SJCRH30 (cell line): ENCODE data around the gene ZNF292. TPM values are rescaled to one million over a fixed set of nuclear protein-coding genes. Genes with fewer than 3 reads are reported as not detected.
"Not testable (repeated sequence)": the region's sequence is repeated elsewhere in the genome, so short reads cannot be mapped to it uniquely, and the experiment has no call there.

Experiments used
- DNase-seq, 2 experiments: peaks; one replicate each; pipeline ENCODE4 v3.0.0-alpha.2; 2015 to 2020
- H3K27ac ChIP-seq: fragments of 250-450 bp; sonication (Bioruptor Pico); 2 replicates; pipeline ENCODE4 v1.5.1; 2020; ENCODE audit warnings: mild to moderate bottlenecking, moderate library complexity
- H3K27me3 ChIP-seq: fragments of 250-450 bp; sonication (Bioruptor Pico); 2 replicates; pipeline ENCODE4 v1.5.1; 2020; ENCODE audit warnings: mild to moderate bottlenecking, moderate library complexity
- H3K36me3 ChIP-seq: fragments of 250-450 bp; sonication (Bioruptor Pico); 2 replicates; pipeline ENCODE4 v1.5.1; 2020; ENCODE audit warnings: mild to moderate bottlenecking, moderate library complexity
- H3K4me1 ChIP-seq: fragments of 250-450 bp; sonication (Bioruptor Pico); 2 replicates; pipeline ENCODE4 v1.5.1; 2020; ENCODE audit warnings: mild to moderate bottlenecking, moderate library complexity
- H3K4me3 ChIP-seq: fragments of 250-450 bp; sonication (Bioruptor Pico); 2 replicates; pipeline ENCODE4 v1.5.1; 2020; ENCODE audit warnings: mild to moderate bottlenecking, moderate library complexity
- H3K9me3 ChIP-seq: fragments of 250-450 bp; sonication (Bioruptor Pico); replicated peaks from 2 replicates; pipeline ENCODE4 v1.5.1; 2020; ENCODE audit warnings: mild to moderate bottlenecking, moderate library complexity
- total RNA-seq: library from RNA; depleted of rRNA; stranded (reverse); fragments of >200 nt; shearing (Covaris generic); gene quantifications from 2 replicates; pipeline ENCODE4 v1.2.3, GENCODE V29; 2014

Gene ZNF292
- total RNA-seq, 1 experiment from 2014 or later, result 29.3 TPM

DNA sequence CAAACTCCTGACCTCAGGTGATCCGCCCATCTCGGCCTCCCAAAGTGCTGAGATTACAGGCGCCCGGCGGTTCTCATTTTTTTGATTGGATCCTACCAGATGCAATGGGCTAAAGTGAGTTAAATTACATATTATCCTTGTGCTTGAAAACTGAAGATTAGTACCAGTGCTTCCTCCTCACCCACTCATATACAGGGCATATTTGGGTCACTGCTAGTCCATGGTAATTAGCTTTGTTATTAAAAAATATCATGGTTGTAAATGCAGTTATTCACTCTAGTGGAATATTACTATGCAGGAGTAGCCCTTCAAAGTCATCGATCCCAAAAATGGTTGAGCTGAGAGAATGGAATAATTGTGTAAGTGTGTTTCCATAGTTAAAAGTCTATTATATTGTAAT, 26.5 kb downstream of the ZNF292 start:
- 0 out of 2 replicates have a peak, but pooled peaks cover 4% of the 10 kb centered on the region for H3K4me1 ChIP-seq
- H3K27me3 ChIP-seq, result no peaks in the 10 kb centered on the region
- H3K4me3 ChIP-seq, result no peak overlapping the region
- no peaks in the 10 kb centered on the region for H3K9me3 ChIP-seq
- H3K27ac ChIP-seq, result no peak overlapping the region
- H3K36me3 ChIP-seq, result peaks cover 10% of the 10 kb centered on the region; the same call in 1 of the 2 replicates
- DNase-seq, result no peak

GRCh38 chr6:87182321-87182720, 27.0 kb downstream of the ZNF292 start:
- Histone ChIP-seq H3K4me1 (0 out of 2 replicates have a peak, but pooled peaks cover 4% of the 10 kb centered on the region), H3K9me3 (no peaks in the 10 kb centered on the region), H3K27me3 (no peaks in the 10 kb centered on the region), H3K27ac (no peak overlapping the region), H3K4me3 (no peak overlapping the region), H3K36me3 (peaks cover 8% of the 10 kb centered on the region; the same call in 1 of the 2 replicates)
- no peak for DNase-seq

DNA sequence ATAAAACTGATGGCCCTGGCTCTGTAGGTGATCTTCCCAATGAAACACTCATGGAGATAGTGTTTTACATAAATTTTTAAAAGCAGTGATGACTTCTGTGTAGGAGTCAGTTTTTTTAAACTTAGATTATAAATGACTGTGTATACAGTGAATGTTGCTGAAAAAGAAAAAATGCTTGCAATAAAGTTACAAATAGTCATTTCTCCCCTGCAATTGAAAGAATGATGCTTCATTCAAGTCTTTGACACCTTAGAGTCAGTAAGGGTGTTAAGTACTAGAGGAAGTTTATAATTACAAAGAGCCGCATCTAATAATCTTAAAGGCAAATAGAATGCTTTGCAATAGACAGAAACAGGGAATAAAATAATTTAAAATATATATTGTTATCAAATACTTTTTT, 27.6 kb downstream of the ZNF292 start:
- Histone ChIP-seq H3K36me3 (peaks cover 2% of the 10 kb centered on the region; the same call in 1 of the 2 replicates), H3K27ac (no peak overlapping the region), H3K4me1 (0 out of 2 replicates have a peak, but pooled peaks cover 4% of the 10 kb centered on the region), H3K9me3 (no peaks in the 10 kb centered on the region), H3K4me3 (no peak overlapping the region), H3K27me3 (no peaks in the 10 kb centered on the region)
- no peak for DNase-seq

- H3K27ac ChIP-seq, result no peak overlapping the region
- no peaks in the 10 kb centered on the region for H3K27me3 ChIP-seq
- H3K4me1 ChIP-seq, result 0 out of 2 replicates have a peak, but pooled peaks cover 4% of the 10 kb centered on the region
- H3K9me3 ChIP-seq, result no peaks in the 10 kb centered on the region
- H3K36me3 ChIP-seq, result no peaks in the 10 kb centered on the region; the same call in 1 of the 2 replicates
- DNase-seq, result no peak
- no peak overlapping the region for H3K4me3 ChIP-seq
Measured at GRCh38 chr6:87183687-87184086, 28.3 kb downstream of the ZNF292 start.

DNA sequence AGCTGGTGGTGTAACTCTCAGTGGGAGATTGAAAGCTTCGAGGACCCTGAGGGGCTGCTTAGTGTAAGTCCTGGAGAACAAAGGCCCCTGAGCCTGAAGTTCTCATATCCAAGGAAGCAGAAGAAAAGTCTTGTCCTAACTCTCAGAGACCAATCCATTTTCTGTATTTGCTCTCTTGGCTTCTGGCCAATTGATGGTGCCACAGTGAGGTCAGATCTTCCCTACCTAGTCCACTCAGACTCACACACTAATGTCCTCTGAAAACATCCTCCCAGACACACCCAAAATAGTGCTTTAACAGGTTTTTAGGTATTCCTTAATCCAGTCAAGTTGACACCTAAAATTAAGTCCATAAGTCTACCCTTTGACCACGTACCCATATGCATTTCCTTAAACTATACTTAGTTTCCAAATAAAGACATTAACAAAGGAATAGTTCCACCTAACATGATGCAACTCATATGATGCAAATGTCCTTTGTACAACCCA, 29.4 kb downstream of the ZNF292 start:
- H3K4me1 ChIP-seq, result 0 out of 2 replicates have a peak, but pooled peaks cover 4% of the 10 kb centered on the region
- H3K36me3 ChIP-seq, result no peaks in the 10 kb centered on the region; the same call in 1 of the 2 replicates
- H3K9me3 ChIP-seq, result no peaks in the 10 kb centered on the region
- no peak overlapping the region for H3K27ac ChIP-seq
- no peak overlapping the region for H3K4me3 ChIP-seq
- no peaks in the 10 kb centered on the region for H3K27me3 ChIP-seq
- peak in 1 of 2 experiments; percentile 5 for DNase-seq

DNA sequence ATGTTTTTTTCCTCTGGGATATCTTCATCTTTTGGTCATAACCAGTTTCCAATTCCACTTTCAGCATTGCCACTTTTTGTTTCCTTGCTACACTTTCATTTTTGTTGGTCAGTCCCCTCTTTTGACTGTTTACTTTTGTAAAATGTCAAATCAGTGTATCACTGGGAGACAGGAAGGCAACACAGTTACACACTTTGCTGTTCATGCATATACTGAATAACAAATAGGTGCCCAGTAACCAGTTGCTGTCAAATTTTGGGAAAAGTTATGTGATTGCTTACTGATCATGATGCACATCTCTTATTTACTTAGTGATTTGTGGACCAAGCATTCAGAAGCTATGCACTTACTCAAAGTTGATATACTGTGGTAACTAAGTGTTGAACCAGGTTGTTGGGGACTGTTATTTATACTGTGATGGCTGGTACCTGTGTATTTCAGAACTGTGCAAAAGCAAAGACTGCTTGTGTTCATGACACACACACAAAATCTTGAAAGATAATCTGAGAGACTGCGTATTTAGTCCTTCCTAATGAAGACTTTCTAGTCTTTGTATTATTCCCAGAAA, 41.0 kb downstream of the ZNF292 start:
- no peak overlapping the region for H3K4me3 ChIP-seq
- no peaks in the 10 kb centered on the region for H3K4me1 ChIP-seq
- no peaks in the 10 kb centered on the region for H3K27me3 ChIP-seq
- no peak for DNase-seq
- no peaks in the 10 kb centered on the region for H3K9me3 ChIP-seq
- no peaks in the 10 kb centered on the region for H3K36me3 ChIP-seq
- no peak overlapping the region for H3K27ac ChIP-seq

- DNase-seq, result no peak
- Histone ChIP-seq H3K4me1 (no peaks in the 10 kb centered on the region), H3K9me3 (no peaks in the 10 kb centered on the region), H3K36me3 (peaks cover 3% of the 10 kb centered on the region; the same call in 1 of the 2 replicates), H3K27ac (no peak overlapping the region), H3K4me3 (no peak overlapping the region), H3K27me3 (no peaks in the 10 kb centered on the region)
Measured at GRCh38 chr6:87197547-87197946, 42.2 kb downstream of the ZNF292 start.

DNA sequence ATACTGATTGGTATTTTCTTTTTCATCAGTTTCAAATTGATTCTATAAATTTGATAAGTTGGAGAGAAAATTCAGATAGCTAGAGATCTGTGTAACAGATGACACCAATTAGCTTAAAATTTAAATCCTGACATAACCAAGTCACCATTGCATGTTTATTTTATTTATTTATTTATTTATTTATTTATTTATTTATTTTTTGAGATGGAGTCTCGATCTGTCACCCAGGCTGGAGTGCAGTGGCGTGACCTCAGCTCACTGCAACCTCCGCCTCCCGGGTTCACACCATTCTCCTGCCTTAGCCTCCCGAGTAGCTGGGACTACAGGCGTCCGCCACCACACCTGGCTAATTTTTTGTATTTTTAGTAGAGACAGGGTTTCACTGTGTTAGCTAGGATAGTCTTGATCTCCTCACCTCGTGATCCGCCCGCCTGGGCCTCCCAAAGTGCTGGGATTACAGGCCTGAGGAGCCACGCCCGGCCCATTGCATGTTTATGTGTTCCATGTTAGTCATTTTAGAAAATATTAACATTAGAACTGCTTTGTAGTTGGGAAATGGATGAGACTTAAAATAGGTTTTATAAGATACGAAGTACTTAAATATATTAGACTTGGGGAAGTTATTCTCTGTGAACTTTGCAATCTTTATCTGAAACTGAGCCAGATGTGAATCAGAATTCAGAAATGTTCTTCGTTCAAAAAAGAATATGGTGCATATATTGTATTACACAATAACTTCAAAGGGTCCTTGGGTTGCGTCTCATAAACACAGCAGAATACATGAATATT, 42.9 kb downstream of the ZNF292 start:
- DNase-seq, H3K27me3 ChIP-seq, H3K4me1 ChIP-seq, H3K9me3 ChIP-seq, H3K4me3 ChIP-seq, H3K27ac ChIP-seq, H3K36me3 ChIP-seq: not testable (repeated sequence)

GRCh38 chr6:87199787-87200186, 44.4 kb downstream of the ZNF292 start:
- Histone ChIP-seq H3K27me3 (no peaks in the 10 kb centered on the region), H3K27ac (no peak overlapping the region), H3K4me3 (no peak overlapping the region), H3K9me3 (no peaks in the 10 kb centered on the region), H3K4me1 (no peaks in the 10 kb centered on the region), H3K36me3 (peaks cover 5% of the 10 kb centered on the region; the same call in 1 of the 2 replicates)
- no peak for DNase-seq

- DNase-seq, result no peak
- Histone ChIP-seq H3K9me3 (no peaks in the 10 kb centered on the region), H3K4me1 (no peaks in the 10 kb centered on the region), H3K27ac (no peak overlapping the region), H3K36me3 (peaks cover 5% of the 10 kb centered on the region; the same call in 1 of the 2 replicates), H3K27me3 (no peaks in the 10 kb centered on the region), H3K4me3 (no peak overlapping the region)
Measured at GRCh38 chr6:87200469-87201175, 45.3 kb downstream of the ZNF292 start.

DNA sequence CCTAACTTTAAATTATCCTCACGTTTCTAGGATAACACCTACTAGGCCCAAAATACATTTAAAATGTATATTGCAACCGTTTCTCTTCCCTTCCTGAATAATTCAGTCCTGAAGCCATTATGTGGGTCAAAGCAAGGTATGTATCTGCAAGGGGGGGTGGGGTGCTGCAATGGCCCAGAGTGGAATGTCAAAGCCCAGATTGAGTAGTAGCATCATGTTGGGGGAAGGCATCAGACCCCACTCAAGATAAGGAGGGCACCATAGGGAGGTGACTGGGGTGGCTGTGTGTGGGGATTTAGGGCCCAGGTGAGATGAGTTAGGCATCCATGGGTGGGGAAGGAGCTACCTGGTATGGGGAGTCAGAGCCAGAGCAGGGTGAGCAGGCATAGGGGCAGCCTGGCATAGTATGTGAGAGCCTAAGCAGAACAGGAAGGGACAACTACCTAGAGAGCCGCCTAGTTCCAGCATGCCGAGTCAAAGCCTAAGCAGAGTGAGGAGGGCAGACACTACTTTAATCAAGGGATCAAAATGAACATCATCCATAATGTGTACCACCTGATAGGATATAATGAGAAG, 48.2 kb downstream of the ZNF292 start:
- DNase-seq, result no peak
- no peaks in the 10 kb centered on the region for H3K27me3 ChIP-seq
- no peak overlapping the region for H3K4me3 ChIP-seq
- no peaks in the 10 kb centered on the region for H3K9me3 ChIP-seq
- H3K36me3 ChIP-seq, result peaks cover 5% of the 10 kb centered on the region; the same call in 1 of the 2 replicates
- no peak overlapping the region for H3K27ac ChIP-seq
- H3K4me1 ChIP-seq, result no peaks in the 10 kb centered on the region

DNA sequence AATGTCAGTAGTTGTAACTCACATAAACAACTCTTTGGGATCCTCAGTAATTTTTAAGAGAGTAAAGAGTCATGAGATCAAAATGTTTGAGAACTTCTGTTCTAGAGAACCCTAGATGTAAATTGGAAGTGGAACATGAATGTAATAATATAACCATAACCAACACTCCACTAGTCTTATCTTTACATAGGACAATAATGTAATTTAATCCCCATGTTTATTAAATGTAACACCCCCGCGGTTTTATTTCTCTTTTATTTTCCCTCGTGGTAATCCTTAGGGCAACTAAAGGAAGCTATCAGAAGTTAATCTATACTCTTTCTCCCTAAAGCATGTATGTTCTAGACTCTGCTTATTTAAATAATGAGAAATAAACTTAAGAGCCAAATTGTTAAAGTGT, 54.4 kb downstream of the ZNF292 start:
- DNase-seq, result no peak
- Histone ChIP-seq H3K9me3 (no peaks in the 10 kb centered on the region), H3K36me3 (no peaks in the 10 kb centered on the region), H3K4me3 (no peak overlapping the region), H3K27ac (no peak overlapping the region), H3K27me3 (no peaks in the 10 kb centered on the region), H3K4me1 (no peaks in the 10 kb centered on the region)

DNA sequence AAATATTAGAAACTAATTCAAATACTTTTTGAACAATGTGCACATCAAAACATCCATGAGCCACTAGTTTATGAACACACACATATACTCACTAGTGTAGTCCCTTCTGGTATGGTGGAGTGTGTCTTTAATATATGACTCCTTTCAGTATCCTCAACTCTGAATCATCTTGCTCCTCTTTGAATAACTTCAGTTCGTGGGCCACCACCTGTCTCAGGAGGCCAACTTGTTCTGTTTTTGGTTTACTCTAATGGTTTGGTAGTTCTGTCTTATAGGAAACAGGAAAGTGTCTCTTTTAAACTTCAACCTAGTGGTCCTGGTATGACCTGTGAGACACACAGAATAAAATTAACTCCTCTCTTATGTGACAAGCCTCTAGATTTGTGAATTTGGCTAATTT, 55.6 kb downstream of the ZNF292 start:
- no peaks in the 10 kb centered on the region for H3K9me3 ChIP-seq
- no peaks in the 10 kb centered on the region for H3K36me3 ChIP-seq
- no peaks in the 10 kb centered on the region for H3K4me1 ChIP-seq
- peak in 1 of 2 experiments; percentile 2 for DNase-seq
- H3K27ac ChIP-seq, result no peak overlapping the region
- no peak overlapping the region for H3K4me3 ChIP-seq
- H3K27me3 ChIP-seq, result no peaks in the 10 kb centered on the region

DNA sequence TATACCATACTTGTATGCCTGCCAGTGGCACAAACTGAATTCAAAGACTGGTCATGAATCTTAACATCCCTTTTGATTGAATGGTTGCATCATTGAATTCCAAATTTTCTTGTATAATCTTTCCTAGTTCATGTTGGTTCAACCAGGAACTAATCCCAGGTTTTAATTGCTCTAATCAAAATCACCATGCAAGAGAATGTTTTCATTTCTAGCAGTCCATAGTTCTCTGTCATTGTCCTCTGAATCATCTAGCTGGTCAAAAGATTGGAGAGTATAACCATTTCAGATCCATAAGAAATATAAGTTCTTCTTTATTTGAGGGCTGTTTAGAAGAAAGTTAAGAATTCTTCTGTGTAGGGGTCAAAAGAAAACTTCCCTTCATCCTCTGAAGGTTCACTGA, 57.2 kb downstream of the ZNF292 start:
- H3K9me3 ChIP-seq, result no peaks in the 10 kb centered on the region
- H3K4me1 ChIP-seq, result no peaks in the 10 kb centered on the region
- H3K27ac ChIP-seq, result no peak overlapping the region
- no peak overlapping the region for H3K4me3 ChIP-seq
- peaks cover 10% of the 10 kb centered on the region for H3K36me3 ChIP-seq
- no peaks in the 10 kb centered on the region for H3K27me3 ChIP-seq
- no peak for DNase-seq
